IMR-90 (cell line): Measurements from ENCODE around the gene OR56B1. TPM values are rescaled to one million over a fixed set of nuclear protein-coding genes. Genes with fewer than 3 reads are reported as not detected.

ENCODE experiments used
- ATAC-seq: fragments of 200-7000 bp; cut with Tn5 transposase; 2 replicates; pipeline ENCODE4 v1.9.1; 2020; ENCODE audit warnings: low read depth, mild to moderate bottlenecking, moderate library complexity
- BruUV-seq: library from RNA; stranded (reverse); fragments of 400-500 nt; replicated peaks from 2 replicates; lab custom pipeline; 2021; lab: Mats Ljungman, UMichigan
- CTCF ChIA-PET: fragments of 300-600 bp; formaldehyde crosslinking; extraction: SDS; loops from one replicate; lab custom pipeline; 2021; ENCODE audit warnings: antibody characterized with exemption; lab: Yijun Ruan, JAX
- POLR2A ChIA-PET: fragments of 300-600 bp; sonication (Branson Sonifier 250); formaldehyde crosslinking; loops from one replicate; lab custom pipeline; 2022; ENCODE audit warnings: antibody characterized with exemption; ENCODE audit not compliant: unreplicated experiment; lab: Charles Lee
- DNase-seq: peaks from one replicate; pipeline ENCODE4 v3.0.0; 2013
- H2AFZ ChIP-seq: replicated peaks from 2 replicates; pipeline ENCODE3; 2013; ENCODE audit warnings: low read length, mild to moderate bottlenecking; ENCODE audit not compliant: poor library complexity
- H2AK5ac ChIP-seq: 2 replicates; pipeline ENCODE4 v1.6.1; 2013; ENCODE audit warnings: low read depth, low read length, inconsistent platforms
- H2AK9ac ChIP-seq: replicated peaks from 2 replicates; pipeline ENCODE3; 2013; ENCODE audit warnings: mild to moderate bottlenecking, low read depth, low read length, moderate library complexity; ENCODE audit not compliant: poor library complexity
- H2BK120ac ChIP-seq: 2 replicates; pipeline ENCODE4 v1.6.1; 2013; ENCODE audit warnings: low read depth, low read length, inconsistent platforms
- H2BK15ac ChIP-seq: 3 replicates; pipeline ENCODE4 v1.6.1; 2013; ENCODE audit warnings: low read depth, low read length, inconsistent platforms
- H2BK20ac ChIP-seq: 2 replicates; pipeline ENCODE4 v1.6.1; 2013; ENCODE audit warnings: low read depth, mild to moderate bottlenecking, inconsistent platforms, low read length, moderate library complexity
- H2BK5ac ChIP-seq: 2 replicates; pipeline ENCODE4 v1.6.1; 2013; ENCODE audit warnings: mild to moderate bottlenecking, low read depth, low read length, inconsistent platforms; ENCODE audit not compliant: poor library complexity, severe bottlenecking
- H3K14ac ChIP-seq: replicated peaks from 2 replicates; pipeline ENCODE4 v1.6.1; 2013; ENCODE audit warnings: low read depth, low read length, inconsistent platforms
- H3K18ac ChIP-seq: 2 replicates; pipeline ENCODE4 v1.6.1; 2013; ENCODE audit warnings: low read depth, low read length, control low read depth
- H3K23ac ChIP-seq: 2 replicates; pipeline ENCODE4 v1.6.1; 2013; ENCODE audit warnings: low read depth, low read length, inconsistent platforms
- H3K27ac ChIP-seq: 2 replicates; pipeline ENCODE4 v1.5.1; 2013; ENCODE audit warnings: mild to moderate bottlenecking, control low read depth, low read length; ENCODE audit not compliant: insufficient read depth
- H3K27me3 ChIP-seq: 2 replicates; pipeline ENCODE4 v1.6.1; 2013; ENCODE audit warnings: low read length; ENCODE audit not compliant: control insufficient read depth, insufficient read depth
- H3K36me3 ChIP-seq: 2 replicates; pipeline ENCODE4 v1.6.1; 2013; ENCODE audit warnings: low read length, mixed read lengths; ENCODE audit not compliant: control insufficient read depth, insufficient read depth
- H3K4ac ChIP-seq: 2 replicates; pipeline ENCODE4 v1.6.1; 2013; ENCODE audit warnings: low read depth, low read length, inconsistent platforms
- H3K4me1 ChIP-seq: 2 replicates; pipeline ENCODE4 v1.6.1; 2013; ENCODE audit warnings: low read length, mixed read lengths; ENCODE audit not compliant: control insufficient read depth, insufficient read depth
- H3K4me2 ChIP-seq: 2 replicates; pipeline ENCODE4 v1.6.1; 2013; ENCODE audit warnings: low read depth, mild to moderate bottlenecking, control low read depth, low read length, moderate library complexity
- H3K4me3 ChIP-seq: 2 replicates; pipeline ENCODE4 v1.5.1; 2013; ENCODE audit warnings: low read depth, mild to moderate bottlenecking, control low read depth, low read length, moderate library complexity; ENCODE audit not compliant: insufficient read depth
- H3K56ac ChIP-seq: 2 replicates; pipeline ENCODE4 v1.6.1; 2013; ENCODE audit warnings: low read length, inconsistent platforms; ENCODE audit not compliant: insufficient read depth; ENCODE audit errors: extremely low read depth
- H3K79me1 ChIP-seq, 2 experiments: 2 replicates each; pipeline ENCODE4 v1.6.1; 2013; ENCODE audit warnings: low read length in 2 of 2, inconsistent platforms in 1 of 2, low read depth in 1 of 2
- H3K9ac ChIP-seq: 2 replicates; pipeline ENCODE4 v1.6.1; 2013; ENCODE audit warnings: low read depth, low read length, control low read depth
- H3K9me1 ChIP-seq: 2 replicates; pipeline ENCODE4 v1.6.1; 2013; ENCODE audit warnings: low read length, inconsistent platforms; ENCODE audit not compliant: insufficient read depth
- H3K9me3 ChIP-seq: 2 replicates; pipeline ENCODE4 v1.6.1; 2013; ENCODE audit warnings: low read length; ENCODE audit not compliant: control insufficient read depth, insufficient read depth
- H4K20me1 ChIP-seq: 2 replicates; pipeline ENCODE4 v1.6.1; 2013; ENCODE audit warnings: low read length, inconsistent platforms; ENCODE audit not compliant: insufficient read depth
- H4K5ac ChIP-seq: 2 replicates; pipeline ENCODE4 v1.6.1; 2013; ENCODE audit warnings: mild to moderate bottlenecking, low read depth, low read length, control low read depth
- H4K8ac ChIP-seq, 2 experiments: 2 replicates each; pipeline ENCODE4 v1.6.1; 2013; ENCODE audit warnings: low read depth in 2 of 2, low read length in 2 of 2, control low read depth in 1 of 2, inconsistent platforms in 1 of 2
- H4K91ac ChIP-seq: 2 replicates; pipeline ENCODE4 v1.6.1; 2013; ENCODE audit warnings: low read depth, low read length, inconsistent platforms; ENCODE audit not compliant: insufficient read depth
- CHD1 ChIP-seq: IDR thresholded peaks from 2 replicates; pipeline ENCODE4 v1.6.1; 2012; ENCODE audit warnings: low read depth, low read length, improper control_type of control experiment
- CTCF ChIP-seq: conservative IDR thresholded peaks from 2 replicates; pipeline ENCODE4 v1.5.1; 2012; ENCODE audit warnings: mild to moderate bottlenecking, low read depth, low read length, improper control_type of control experiment
- WGBS, 2 experiments: methylation state at CpG; one replicate each; pipeline versions ENCODE4 v1.1.5 to v1.1.7; 2013; ENCODE audit warnings: missing lambda C conversion rate in 2 of 2; ENCODE audit not compliant: insufficient read length in 1 of 2; ENCODE audit errors: extremely low coverage in 2 of 2; 5-methylcytosine and 5-hydroxymethylcytosine counted together
- dilution Hi-C: fragments of 300-500 bp; cut with HindIII; formaldehyde crosslinking; loops from one replicate; pipeline ENCODE4 v1.14.3; 2018; ENCODE audit warnings: low sequenced_read_pairs; ENCODE audit not compliant: unreplicated experiment
- in situ Hi-C: fragments of 300-500 bp; cut with MboI; formaldehyde crosslinking; loops from 3 replicates; pipeline ENCODE4 v1.14.3; 2019; ENCODE audit warnings: low sequenced_read_pairs, inconsistent platforms, mixed read lengths
- intact Hi-C: fragments of 100-400 bp; cut with micrococcal nuclease; formaldehyde crosslinking; loops from 2 replicates; pipeline ENCODE4 v1.10.0; 2022
- polyA plus RNA-seq, 3 experiments: library from polyadenylated mRNA; depleted of rRNA; stranded (reverse); fragments of >200 nt; gene quantifications; 2 replicates each; pipeline ENCODE4 v1.2.3, GENCODE V29; 2012; ENCODE audit warnings: low replicate concordance in 1 of 3
- total RNA-seq: library from RNA; depleted of rRNA; stranded (reverse); fragments of >200 nt; gene quantifications from 2 replicates; pipeline ENCODE4 v1.2.3, GENCODE V29; 2012

The OR56B1 gene
- total and polyA plus RNA-seq, 2 of the 4 experiments (the other 2 are of a cell fraction), result not detected

GRCh38 chr11:5700421-5701054 lies 35.7 kb upstream of the OR56B1 start:
- ChIA-PET CTCF (no interaction called here), POLR2A (no interaction called here)
- H3K56ac ChIP-seq, result no peak overlapping the region
- peaks cover 1% of the 10 kb centered on the region; the same call in 1 of the 2 replicates for H3K4me1 ChIP-seq
- no peak overlapping the region for H2BK120ac ChIP-seq
- no peak overlapping the region for H4K5ac ChIP-seq
- no peak for TF ChIP-seq CHD1
- no peak for TF ChIP-seq CTCF
- no peak overlapping the region for H2AK5ac ChIP-seq
- H3K4ac ChIP-seq, result no peak overlapping the region
- H3K18ac ChIP-seq, result no peak overlapping the region
- no peak overlapping the region for H3K4me3 ChIP-seq
- H2BK20ac ChIP-seq, result no peak overlapping the region
- H3K23ac ChIP-seq, result no peak overlapping the region
- no peak overlapping the region for H4K91ac ChIP-seq
- no peak overlapping the region for H2BK5ac ChIP-seq
- WGBS, 2 experiments, result no CpG with 5 or more reads among the region's 10 CpGs
- H3K27me3 ChIP-seq, result no peaks in the 10 kb centered on the region
- H4K20me1 ChIP-seq, result no peaks in the 10 kb centered on the region
- no peak overlapping the region for H3K14ac ChIP-seq
- H4K8ac ChIP-seq, result no peak overlapping the region
- H3K4me2 ChIP-seq, result no peak overlapping the region
- no peak overlapping the region for H2AK9ac ChIP-seq
- BruUV-seq, result no TSS peak
- no peak for DNase-seq
- no peak for ATAC-seq
- in situ Hi-C loops, result no loop called here
- H3K36me3 ChIP-seq, result peaks cover 21% of the 10 kb centered on the region
- H3K27ac ChIP-seq, result no peak overlapping the region
- dilution Hi-C loops, result no loop called here
- no peak overlapping the region for H2AFZ ChIP-seq
- intact Hi-C loops, result no loop called here
- H3K9me3 ChIP-seq, result no peaks in the 10 kb centered on the region
- H3K9me1 ChIP-seq, result peaks cover 4% of the 10 kb centered on the region; the same call in 1 of the 2 replicates
- no peak overlapping the region for H3K9ac ChIP-seq
- no peak overlapping the region for H2BK15ac ChIP-seq
- peaks cover 0 to 5% of the 10 kb centered on the region in 2 experiments; a peak in 1 of 4 replicates for H3K79me1 ChIP-seq
